Breast epithelium (tissue), 4 donors: ENCODE results near the gene YIPF3. TPM values are rescaled to one million over a fixed set of nuclear protein-coding genes. Genes with fewer than 3 reads are reported as not detected.

Source experiments
- DNase-seq, 2 donors: peaks; one replicate each; pipeline ENCODE4 v3.0.0-alpha.2; 2019; ENCODE audit warnings: low spot score in 2 of 2
- H3K27ac ChIP-seq, 2 donors: fragments of 200-600 bp; sonication (generic) in 1 of 2; one replicate each; pipeline ENCODE4 v1.5.1; 2016 to 2019; ENCODE audit warnings: mild to moderate bottlenecking in 1 of 2
- H3K27me3 ChIP-seq, 2 donors: fragments of 200-600 bp; sonication (generic) in 1 of 2; one replicate each; pipeline versions ENCODE4 v1.5.1 to v1.6.0; 2017 to 2019; ENCODE audit warnings: control low read depth in 1 of 2, mild to moderate bottlenecking in 1 of 2
- H3K36me3 ChIP-seq: fragments of 200-600 bp; one replicate; pipeline ENCODE4 v1.5.1; 2019
- H3K4me1 ChIP-seq, 2 donors: fragments of 200-600 bp; sonication (generic); one replicate each; pipeline ENCODE4 v1.5.1; 2016 to 2019; ENCODE audit warnings: control low read depth in 1 of 2
- H3K4me3 ChIP-seq, 3 donors: fragments of 200-600 bp; sonication (generic); 1 replicate in 2 of 3; 2 replicates in 1 of 3; pipeline ENCODE4 v1.5.1; 2016 to 2019; ENCODE audit warnings: mild to moderate bottlenecking in 3 of 3, moderate library complexity in 2 of 3
- H3K9me3 ChIP-seq, 2 donors: fragments of 200-600 bp; sonication (generic) in 1 of 2; one replicate each; pipeline ENCODE4 v1.5.1; 2016 to 2019; ENCODE audit warnings: control low read depth in 1 of 2
- POLR2A ChIP-seq: fragments of 450-650 bp; IDR thresholded peaks from one replicate; pipeline ENCODE4 v1.6.1; 2016; ENCODE audit warnings: antibody characterized with exemption, mild to moderate bottlenecking, moderate library complexity
- POLR2AphosphoS5 ChIP-seq, 3 donors: sonication (generic); formaldehyde crosslinking; IDR thresholded peaks; one replicate each; pipeline ENCODE4 v1.6.1; 2017; ENCODE audit warnings: antibody characterized with exemption in 3 of 3
- intact Hi-C: fragments of 100-400 bp; cut with DNase I; formaldehyde crosslinking; loops from one replicate; pipeline ENCODE4 v1.15.1; 2023; ENCODE audit warnings: low total_unique reads
- total RNA-seq, 3 donors: library from RNA; depleted of rRNA; stranded (reverse); fragments of >200 nt; gene quantifications; one replicate each; pipeline ENCODE4 v1.1.0, GENCODE V29; 2016
- TF ChIP-seq, protein P1 (sequence below), 3 donors: fragments of 450-650 bp; IDR thresholded peaks; one replicate each; pipeline ENCODE4 v1.5.1; 2016 to 2017; ENCODE audit warnings: antibody characterized with exemption in 3 of 3, mild to moderate bottlenecking in 3 of 3, moderate library complexity in 3 of 3

YIPF3 gene
- total RNA-seq, 3 donors from 2014 or later = 89.5 to 100 (median 96.2) TPM

GRCh38 chr6:43495409-43495941 is 21.3 kb downstream of the YIPF3 start:
- intact Hi-C loops = no loop called here
- TF ChIP-seq, protein P1, sequence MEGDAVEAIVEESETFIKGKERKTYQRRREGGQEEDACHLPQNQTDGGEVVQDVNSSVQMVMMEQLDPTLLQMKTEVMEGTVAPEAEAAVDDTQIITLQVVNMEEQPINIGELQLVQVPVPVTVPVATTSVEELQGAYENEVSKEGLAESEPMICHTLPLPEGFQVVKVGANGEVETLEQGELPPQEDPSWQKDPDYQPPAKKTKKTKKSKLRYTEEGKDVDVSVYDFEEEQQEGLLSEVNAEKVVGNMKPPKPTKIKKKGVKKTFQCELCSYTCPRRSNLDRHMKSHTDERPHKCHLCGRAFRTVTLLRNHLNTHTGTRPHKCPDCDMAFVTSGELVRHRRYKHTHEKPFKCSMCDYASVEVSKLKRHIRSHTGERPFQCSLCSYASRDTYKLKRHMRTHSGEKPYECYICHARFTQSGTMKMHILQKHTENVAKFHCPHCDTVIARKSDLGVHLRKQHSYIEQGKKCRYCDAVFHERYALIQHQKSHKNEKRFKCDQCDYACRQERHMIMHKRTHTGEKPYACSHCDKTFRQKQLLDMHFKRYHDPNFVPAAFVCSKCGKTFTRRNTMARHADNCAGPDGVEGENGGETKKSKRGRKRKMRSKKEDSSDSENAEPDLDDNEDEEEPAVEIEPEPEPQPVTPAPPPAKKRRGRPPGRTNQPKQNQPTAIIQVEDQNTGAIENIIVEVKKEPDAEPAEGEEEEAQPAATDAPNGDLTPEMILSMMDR (IDR thresholded peaks at IDR 0.05) = peak in 1 of 3 donors; percentile 7
- TF ChIP-seq POLR2A = no peak
- Histone ChIP-seq H3K27ac (peak overlapping the region; percentile 68 to 80), H3K27me3 (no peaks in the 10 kb centered on the region), H3K36me3 (no peaks in the 10 kb centered on the region), H3K9me3 (no peaks in the 10 kb centered on the region), H3K4me1 (peaks cover 6 to 15% of the 10 kb centered on the region in 2 donors), H3K4me3 (no peak overlapping the region)
- DNase-seq = no peak

DNA sequence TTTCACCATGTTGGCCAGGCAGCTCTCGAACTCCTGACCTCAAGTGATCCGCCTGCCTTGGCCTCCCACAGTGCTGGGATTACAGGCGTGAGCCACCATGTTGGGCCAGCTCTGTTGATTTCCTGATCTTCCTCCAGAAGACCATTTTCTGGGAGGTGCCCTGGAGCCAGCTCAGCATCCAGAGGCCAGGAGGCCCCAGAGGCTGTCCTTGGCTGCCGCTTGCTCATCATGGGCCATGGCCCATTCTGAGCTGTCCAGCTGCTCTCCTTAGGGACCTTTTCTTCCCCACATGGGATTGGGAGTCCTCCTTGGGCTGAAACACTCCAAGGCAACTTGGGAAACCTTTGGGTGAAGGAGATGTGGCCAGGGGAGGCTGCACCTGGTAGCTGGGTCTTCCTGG is 22.0 kb downstream of the YIPF3 start:
- no peak overlapping the region for H3K4me3 ChIP-seq
- intact Hi-C loops = no loop called here
- DNase-seq = no peak
- H3K27ac ChIP-seq = peak overlapping the region in 1 of 2 donors; percentile 68
- no peaks in the 10 kb centered on the region for H3K27me3 ChIP-seq
- H3K4me1 ChIP-seq = peaks cover 6 to 15% of the 10 kb centered on the region in 2 donors
- TF ChIP-seq, protein P1 (IDR thresholded peaks at IDR 0.05) = no peak
- TF ChIP-seq POLR2A (no peak), POLR2AphosphoS5 (IDR thresholded peaks at IDR 0.05) (no peak)
- no peaks in the 10 kb centered on the region for H3K9me3 ChIP-seq
- no peaks in the 10 kb centered on the region for H3K36me3 ChIP-seq

DNA sequence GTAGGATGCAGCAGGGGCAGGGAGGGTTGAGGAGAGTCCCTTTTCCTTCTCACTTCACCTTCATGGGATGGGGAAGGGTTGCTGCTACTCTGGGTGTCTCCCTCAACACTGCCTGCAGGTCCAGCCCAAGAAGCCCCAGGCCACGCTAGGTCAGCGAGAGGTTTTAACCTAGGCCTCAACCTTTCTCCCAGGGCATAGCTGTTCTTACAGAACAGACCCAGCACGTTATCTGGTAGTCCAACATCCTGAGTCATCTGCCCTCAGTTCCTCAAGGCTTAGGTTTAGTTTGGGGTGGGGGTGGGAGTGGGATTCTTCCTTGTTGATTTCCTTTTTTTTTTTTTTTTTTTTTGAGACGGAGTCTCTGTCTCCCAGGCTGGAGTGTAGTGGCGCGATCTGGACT is 22.4 kb downstream of the YIPF3 start:
- Histone ChIP-seq H3K4me1 (peaks cover 10 to 15% of the 10 kb centered on the region in 2 donors), H3K9me3 (no peaks in the 10 kb centered on the region), H3K36me3 (no peaks in the 10 kb centered on the region), H3K27ac (peak overlapping the region in 1 of 2 donors; percentile 64), H3K27me3 (no peaks in the 10 kb centered on the region), H3K4me3 (no peak overlapping the region)
- TF ChIP-seq, protein P1 (IDR thresholded peaks at IDR 0.05) = no peak
- TF ChIP-seq POLR2A (no peak), POLR2AphosphoS5 (IDR thresholded peaks at IDR 0.05) (no peak)
- intact Hi-C loops = no loop called here
- DNase-seq = no peak

DNA sequence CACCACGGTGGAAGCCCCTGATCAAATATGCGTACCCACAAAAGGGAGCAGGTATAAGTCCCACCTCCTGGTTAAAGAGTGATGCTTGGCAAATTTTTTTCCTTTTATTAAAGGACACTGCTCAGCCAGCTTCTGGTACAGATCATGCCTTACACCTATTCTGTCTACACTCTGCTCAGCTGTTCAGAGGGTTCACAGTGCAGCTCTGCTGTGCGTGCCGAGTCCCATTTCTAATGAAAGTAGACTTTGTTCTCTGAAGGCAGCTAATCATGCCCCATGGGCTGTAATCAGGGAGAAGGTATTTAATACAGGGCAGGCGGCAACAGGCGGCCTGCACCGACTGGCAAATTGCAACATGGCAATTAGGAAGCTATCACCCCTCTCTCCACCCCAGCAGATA is 22.9 kb downstream of the YIPF3 start:
- Histone ChIP-seq H3K27me3 (no peaks in the 10 kb centered on the region), H3K27ac (peak overlapping the region; percentile 40 to 64), H3K36me3 (no peaks in the 10 kb centered on the region), H3K4me3 (no peak overlapping the region), H3K4me1 (peaks cover 12 to 15% of the 10 kb centered on the region in 2 donors), H3K9me3 (no peaks in the 10 kb centered on the region)
- TF ChIP-seq POLR2AphosphoS5 (IDR thresholded peaks at IDR 0.05) = no peak
- no peak for TF ChIP-seq POLR2A
- TF ChIP-seq, protein P1 (IDR thresholded peaks at IDR 0.05) = no peak
- intact Hi-C loops = no loop called here
- DNase-seq = no peak

DNA sequence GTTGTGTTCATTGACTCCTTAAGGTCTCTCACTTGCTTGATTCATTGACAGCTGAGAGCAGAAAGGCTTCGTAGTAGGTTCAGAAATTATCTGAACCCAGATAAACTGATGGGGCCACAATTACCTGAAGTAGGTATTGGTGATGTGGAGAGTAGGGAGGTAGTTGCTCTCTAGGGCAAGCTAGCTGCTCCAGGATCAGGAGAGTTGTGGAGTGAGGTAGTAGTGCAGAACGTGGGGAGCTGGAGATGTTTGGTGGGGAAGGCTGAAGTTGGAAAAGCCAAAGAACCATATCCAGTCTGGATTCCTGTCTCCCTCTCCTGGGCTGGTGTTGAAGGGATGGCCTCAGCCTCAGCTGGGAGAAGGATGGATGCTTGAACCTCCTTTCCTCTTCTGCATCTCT is 23.5 kb downstream of the YIPF3 start:
- Histone ChIP-seq H3K4me1 (peaks cover 12 to 15% of the 10 kb centered on the region in 2 donors), H3K4me3 (no peak overlapping the region), H3K36me3 (no peaks in the 10 kb centered on the region), H3K9me3 (no peaks in the 10 kb centered on the region), H3K27me3 (no peaks in the 10 kb centered on the region), H3K27ac (peak overlapping the region; percentile 40 to 64)
- intact Hi-C loops = no loop called here
- DNase-seq = no peak
- TF ChIP-seq POLR2AphosphoS5 (IDR thresholded peaks at IDR 0.05) (no peak), POLR2A (no peak)
- TF ChIP-seq, protein P1 (IDR thresholded peaks at IDR 0.05) = no peak
